GM18505 (cell line): ENCODE results near the gene OR5D18.
"Not testable (repeated sequence)": the region's sequence is repeated elsewhere in the genome, so short reads cannot be mapped to it uniquely, and the experiment has no call there.

Experiments
- ATAC-seq: cut with Tn5 transposase; IDR thresholded peaks from one replicate; pipeline ENCODE4 v1.9.1; 2021; ENCODE audit not compliant: unreplicated experiment
- POLR2A ChIP-seq: IDR thresholded peaks from 4 replicates; pipeline ENCODE4 v1.6.1; 2011; ENCODE audit warnings: borderline replicate concordance; ENCODE audit not compliant: insufficient read depth, insufficient read length; ENCODE audit errors: extremely low read depth

Gene OR5D18

DNA sequence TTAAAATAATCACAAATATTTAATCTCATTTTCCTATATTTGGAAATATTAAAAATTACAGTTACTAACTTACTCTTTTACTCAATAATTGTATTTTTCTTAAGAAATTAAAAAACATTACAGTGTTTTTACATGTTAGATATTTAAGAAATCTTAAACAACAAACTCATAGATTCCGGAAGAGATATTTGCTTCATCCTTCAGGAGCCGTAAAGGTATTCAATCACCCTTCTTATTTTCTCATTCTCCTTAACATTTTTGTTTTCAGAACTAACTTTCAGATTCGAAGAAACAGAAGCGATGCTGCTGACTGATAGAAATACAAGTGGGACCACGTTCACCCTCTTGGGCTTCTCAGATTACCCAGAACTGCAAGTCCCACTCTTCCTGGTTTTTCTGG, at the start of gene OR5D18:
OR5D18 (plus strand) TSS at position 301 of the 400 bp plus-strand sequence; CDS start at position 301, 0 bp downstream.
- ATAC-seq = no peak
- TF ChIP-seq POLR2A = no peak

DNA sequence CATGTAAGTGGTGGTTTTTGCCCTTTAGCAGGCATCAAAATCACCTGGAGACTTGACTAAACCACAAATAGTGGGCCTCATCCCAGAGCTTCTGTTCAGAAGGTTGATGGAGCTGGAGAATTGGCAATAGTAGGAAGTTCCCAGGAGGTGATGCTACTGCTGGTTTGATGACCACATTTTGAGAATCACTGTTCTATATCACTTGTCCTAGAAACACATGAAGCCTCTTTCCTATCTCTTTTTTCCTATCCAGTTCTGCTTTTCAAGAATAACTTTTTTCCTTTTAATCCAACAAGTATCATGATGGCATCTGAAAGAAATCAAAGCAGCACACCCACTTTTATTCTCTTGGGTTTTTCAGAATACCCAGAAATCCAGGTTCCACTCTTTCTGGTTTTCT, 46.3 kb upstream of the OR5D18 start, which contains the start of gene OR5D13:
OR5D13 (plus strand) TSS at position 301 of the 400 bp plus-strand sequence; CDS start at position 301, 0 bp downstream.
- no peak for ATAC-seq
- no peak for TF ChIP-seq POLR2A

DNA sequence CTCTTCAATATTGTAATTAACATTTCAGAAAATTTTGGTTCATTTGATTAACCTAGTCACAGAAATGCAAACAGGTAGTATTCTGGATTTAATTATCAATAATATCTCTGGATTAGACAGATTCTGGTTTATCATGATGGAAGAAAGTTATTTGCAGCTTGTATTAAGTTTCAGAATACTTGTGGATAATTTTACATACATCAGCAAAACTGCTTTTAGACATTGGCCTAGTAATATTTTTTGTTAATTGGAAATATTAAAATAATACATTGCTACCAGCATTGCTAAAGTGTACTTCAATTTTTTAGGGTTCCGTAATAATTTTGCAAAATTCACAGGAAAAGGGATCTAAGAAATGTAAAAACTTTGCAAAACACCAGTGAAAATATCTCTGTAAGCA, 27.8 kb upstream of the OR5D18 start:
- no peak for TF ChIP-seq POLR2A
- no peak for ATAC-seq

DNA sequence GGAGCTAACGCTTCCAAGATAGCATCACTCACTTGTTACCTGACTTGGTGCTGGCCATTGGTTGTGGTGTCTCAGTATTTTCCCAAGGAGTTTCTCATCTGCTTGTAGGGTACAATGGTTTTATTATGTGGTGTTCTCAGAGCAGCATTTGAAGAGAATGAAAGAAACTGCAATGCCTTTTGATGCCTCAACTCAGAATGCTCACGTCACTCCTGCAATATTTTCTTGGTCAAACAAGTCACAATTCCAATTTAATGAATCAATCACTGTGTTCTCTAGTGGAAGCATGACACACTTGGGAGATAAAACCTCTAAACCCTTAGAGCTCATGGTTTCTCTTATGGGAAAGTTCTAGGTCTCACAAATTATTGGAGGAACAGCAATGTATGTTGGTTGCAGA, 26.1 kb upstream of the OR5D18 start:
- ATAC-seq = no peak
- TF ChIP-seq POLR2A = no peak

DNA sequence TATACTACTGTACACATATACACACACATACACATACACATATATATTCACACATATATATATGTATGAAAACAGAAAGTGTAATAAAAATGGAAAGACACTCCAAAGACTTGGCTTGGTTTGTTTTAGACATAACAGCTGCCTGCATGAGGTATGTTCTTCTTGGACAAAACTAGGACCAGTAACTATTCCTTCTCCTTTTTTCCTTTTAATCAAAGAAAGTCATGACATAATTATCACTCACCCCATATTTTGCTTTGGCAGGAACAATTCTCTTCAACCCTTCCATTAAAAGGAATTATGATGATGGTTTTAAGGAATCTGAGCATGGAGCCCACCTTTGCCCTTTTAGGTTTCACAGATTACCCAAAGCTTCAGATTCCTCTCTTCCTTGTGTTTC, 24.2 kb upstream of the OR5D18 start, which contains the start of gene OR5D14:
OR5D14 (plus strand) TSS at position 301 of the 400 bp plus-strand sequence; CDS start at position 301, 0 bp downstream.
- no peak for TF ChIP-seq POLR2A
- ATAC-seq = no peak

DNA sequence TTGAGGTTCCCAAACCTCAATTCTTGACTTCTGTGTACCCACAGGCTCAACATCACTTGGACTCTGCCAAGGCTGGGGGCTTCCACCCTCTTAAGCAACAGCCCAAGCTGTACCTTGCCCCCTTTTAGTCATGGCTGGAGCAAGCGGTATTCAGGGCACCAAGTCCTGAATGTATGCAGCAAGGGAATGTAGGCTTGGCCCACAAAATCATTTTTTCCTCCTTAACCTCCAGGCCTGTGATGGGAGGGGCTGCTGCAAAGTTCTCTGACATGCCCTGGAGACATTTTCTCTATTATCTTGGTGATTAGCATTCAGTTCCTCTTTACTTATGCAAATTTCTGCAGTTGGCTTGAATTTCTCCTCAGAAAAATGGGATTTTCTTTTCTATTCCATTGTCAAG, 13.2 kb upstream of the OR5D18 start:
- TF ChIP-seq POLR2A = no peak
- ATAC-seq = no peak

DNA sequence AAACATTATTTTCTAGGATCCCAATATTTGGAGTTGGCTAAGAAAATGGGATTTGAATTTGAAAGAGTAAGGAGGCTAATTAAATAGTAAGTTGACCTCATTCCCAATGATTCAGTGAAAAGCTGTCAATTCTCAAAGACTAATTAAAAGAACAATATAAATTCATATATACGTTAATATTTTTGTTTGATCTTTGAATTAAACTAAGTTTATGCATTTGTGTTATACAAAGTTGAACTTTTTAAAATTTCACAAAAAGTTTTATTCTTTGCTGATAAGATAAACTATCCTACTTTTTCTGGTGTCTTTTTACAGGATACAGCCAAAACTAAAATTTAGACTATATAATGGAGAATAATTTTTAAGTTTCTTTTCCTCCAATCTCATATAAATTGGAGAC, 8.4 kb upstream of the OR5D18 start, which contains the start of gene OR5L1:
OR5L1 (plus strand) TSS at position 301 of the 400 bp plus-strand sequence. CDS start 100 bp downstream, outside the sequence.
- no peak for TF ChIP-seq POLR2A

DNA sequence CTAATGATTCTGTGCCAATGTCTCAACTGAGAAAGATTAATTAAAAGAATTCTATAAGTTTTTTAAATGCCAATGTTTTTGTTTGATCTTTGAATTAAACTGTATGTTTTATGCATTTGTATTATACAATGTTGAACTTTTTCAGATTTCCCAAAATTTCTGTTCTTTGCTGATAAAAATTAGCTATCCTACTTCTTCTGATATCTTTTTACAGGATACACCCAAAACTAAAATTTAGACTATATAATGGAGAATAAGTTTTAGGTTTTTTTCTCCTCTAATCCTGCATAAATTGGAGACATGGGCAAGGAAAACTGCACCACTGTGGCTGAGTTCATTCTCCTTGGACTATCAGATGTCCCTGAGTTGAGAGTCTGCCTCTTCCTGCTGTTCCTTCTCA, 7.5 kb downstream of the OR5D18 start, which contains the start of gene OR5L2:
OR5L2 (plus strand) TSS at position 301 of the 400 bp plus-strand sequence; CDS start at position 301, 0 bp downstream.
- ATAC-seq = no peak
- TF ChIP-seq POLR2A = no peak

More for the DNA sequence above, 8.4 kb upstream of the OR5D18 start, which contains the start of gene OR5L1:
- no peak for ATAC-seq

DNA sequence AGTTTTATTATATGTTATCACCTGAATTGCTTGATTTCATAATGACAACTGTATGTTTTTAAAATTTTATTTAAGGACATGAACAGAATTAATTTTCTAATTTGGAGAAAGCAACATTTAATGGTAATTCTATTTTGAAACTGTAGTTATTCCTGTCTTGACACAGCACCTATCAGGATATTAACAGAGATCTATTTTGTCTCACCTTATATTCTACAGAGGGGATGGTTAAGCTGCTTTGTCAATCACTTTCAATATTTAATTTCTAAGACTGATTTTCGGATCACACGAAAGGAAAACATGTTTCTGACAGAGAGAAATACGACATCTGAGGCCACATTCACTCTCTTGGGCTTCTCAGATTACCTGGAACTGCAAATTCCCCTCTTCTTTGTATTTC, 19.0 kb downstream of the OR5D18 start, which contains the start of gene OR5D16:
OR5D16 (plus strand) TSS at position 301 of the 400 bp plus-strand sequence; CDS start at position 301, 0 bp downstream.
- TF ChIP-seq POLR2A = no peak
- no peak for ATAC-seq

DNA sequence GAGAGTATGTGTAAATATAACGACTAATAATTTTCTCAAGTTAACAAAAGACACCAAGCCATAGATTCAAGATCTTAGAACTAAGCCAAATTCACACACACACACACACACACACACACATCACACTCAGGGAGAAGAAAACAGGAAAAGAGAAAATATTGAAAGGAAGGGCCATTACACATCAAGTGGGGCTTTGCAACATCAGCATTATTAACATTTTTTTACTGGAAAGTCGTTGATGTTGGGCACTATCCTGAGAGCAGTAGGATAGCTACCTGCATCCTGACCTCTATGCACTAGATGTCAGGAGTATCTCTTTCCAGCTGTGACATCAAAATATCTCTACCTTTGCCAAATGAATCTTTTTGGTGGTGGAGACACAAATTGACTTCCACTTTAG, 28.0 kb downstream of the OR5D18 start:
- ATAC-seq = no peak
- no peak for TF ChIP-seq POLR2A

DNA sequence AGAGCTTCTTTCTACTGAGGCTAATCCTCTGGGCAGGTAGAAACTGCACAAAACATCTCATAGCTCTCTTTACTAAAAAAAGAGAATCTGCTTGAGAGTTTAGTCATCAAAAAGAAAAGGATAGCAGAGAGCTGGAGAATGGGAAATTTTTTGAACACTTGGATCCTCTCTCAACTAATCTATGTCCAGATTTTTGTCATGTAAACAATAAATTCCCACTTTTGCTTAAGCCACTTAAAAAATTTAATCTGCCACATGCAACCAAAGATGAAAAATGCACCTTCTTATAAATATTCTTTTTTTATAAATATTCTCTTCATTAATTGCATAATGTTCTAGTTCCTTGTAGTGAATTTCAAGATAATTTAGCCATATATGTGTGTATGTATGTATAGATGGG, 29.6 kb downstream of the OR5D18 start:
- TF ChIP-seq POLR2A = no peak
- ATAC-seq = no peak

DNA sequence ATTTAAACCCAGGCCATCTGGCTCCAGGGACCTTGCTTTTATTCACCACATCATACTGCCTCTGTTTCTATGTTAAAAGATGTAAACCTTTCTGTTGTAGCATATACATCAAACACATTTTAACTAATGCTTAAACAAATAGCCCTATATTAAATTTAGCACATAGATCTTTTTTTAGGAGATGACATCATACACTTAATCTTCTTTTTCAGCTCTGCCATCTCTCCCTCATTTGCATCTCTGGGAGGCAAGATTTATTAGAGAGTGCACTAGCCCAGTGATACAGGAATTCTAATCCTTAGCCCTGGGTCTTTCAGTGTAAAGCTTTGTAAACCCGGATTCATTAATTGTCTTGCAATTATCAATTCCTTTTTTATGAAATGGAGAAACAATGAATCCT, 32.7 kb downstream of the OR5D18 start:
- no peak for TF ChIP-seq POLR2A
- no peak for ATAC-seq

DNA sequence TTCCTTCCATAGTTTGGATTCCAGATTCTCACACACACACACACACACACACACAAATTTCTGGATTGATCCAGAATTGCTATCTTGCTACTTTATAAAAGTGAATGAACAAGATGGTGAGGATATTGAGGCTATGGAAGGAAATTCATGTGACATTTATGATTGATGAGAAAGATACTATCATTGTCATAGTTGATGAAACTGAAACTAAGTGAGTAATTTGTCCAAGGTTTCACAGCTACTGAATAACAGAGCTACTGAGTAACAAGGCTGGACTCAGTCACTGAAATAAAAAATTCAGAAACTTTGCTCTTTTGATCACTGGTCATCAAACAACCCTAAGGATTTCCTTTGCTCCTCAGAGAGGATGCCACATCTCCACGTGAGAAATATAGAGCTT, 35.3 kb downstream of the OR5D18 start:
- no peak for TF ChIP-seq POLR2A
- ATAC-seq = no peak

DNA sequence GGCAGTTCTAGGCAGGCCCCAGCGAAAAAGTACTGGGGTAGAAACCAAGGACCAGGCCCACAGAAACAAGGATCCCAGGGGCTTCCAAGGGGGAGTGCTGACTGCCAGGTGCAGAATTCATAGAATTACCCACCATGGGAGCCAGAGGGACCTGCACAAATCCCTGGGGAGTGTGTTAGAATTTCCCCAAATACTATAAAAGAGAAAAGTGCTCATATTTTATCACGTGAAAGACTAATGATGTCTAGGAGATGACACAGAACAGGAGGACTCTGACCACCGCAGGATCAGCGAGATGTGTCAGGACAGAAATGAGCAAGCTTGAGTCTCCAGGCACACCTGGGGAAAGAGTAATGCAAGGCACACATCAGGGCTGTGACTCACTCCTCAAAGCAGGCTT, 47.9 kb downstream of the OR5D18 start:
- not testable (repeated sequence) for ATAC-seq
